Lower leg skin (tissue), 3 donors: Measurements from ENCODE around the gene FBXO39.

ENCODE experiments used
- CTCF ChIP-seq, 3 donors: fragments of 450-650 bp; IDR thresholded peaks; one replicate each; pipeline ENCODE4 v1.5.1; 2016; ENCODE audit warnings: antibody characterized with exemption in 3 of 3, mild to moderate bottlenecking in 3 of 3, moderate library complexity in 2 of 3
- POLR2A ChIP-seq, 2 donors: fragments of 450-650 bp; IDR thresholded peaks; one replicate each; pipeline ENCODE4 v1.6.1; 2016 to 2017; ENCODE audit warnings: antibody characterized with exemption in 2 of 2, mild to moderate bottlenecking in 1 of 2, moderate library complexity in 1 of 2

- TF ChIP-seq POLR2A (IDR thresholded peaks at IDR 0.05) (no peak), CTCF (IDR thresholded peaks at IDR 0.05) (no peak)
Observed at GRCh38 chr17:6797718-6798351, 21.8 kb downstream of the FBXO39 start.
